Panc1 (cell line): ENCODE results near the gene CFAP53. TPM values are rescaled to one million over a fixed set of nuclear protein-coding genes. Genes with fewer than 3 reads are reported as not detected.

Source experiments
- ATAC-seq: fragments of 200-7000 bp; cut with Tn5 transposase; 2 replicates; pipeline ENCODE4 v1.9.1; 2020; ENCODE audit warnings: mild to moderate bottlenecking, moderate library complexity
- BruUV-seq: library from RNA; stranded (reverse); fragments of 400-500 nt; replicated peaks from 2 replicates; lab custom pipeline; 2021; lab: Mats Ljungman, UMichigan
- CTCF ChIA-PET: fragments of 300-600 bp; sonication (Branson Sonifier 250); formaldehyde crosslinking; loops from one replicate; lab custom pipeline; 2022; ENCODE audit warnings: antibody characterized with exemption; lab: Charles Lee
- POLR2A ChIA-PET: fragments of 300-600 bp; sonication (Branson Sonifier 250); formaldehyde crosslinking; loops from one replicate; lab custom pipeline; 2022; ENCODE audit warnings: antibody characterized with exemption; lab: Charles Lee
- DNase-seq: peaks from one replicate; pipeline ENCODE4 v3.0.0-alpha.2; 2010; ENCODE audit warnings: low read depth, low spot score
- H3K27ac ChIP-seq: 2 replicates; pipeline ENCODE4 v1.5.1; 2011; ENCODE audit warnings: mild to moderate bottlenecking, low read length, inconsistent platforms
- H3K27me3 ChIP-seq: fragments of 200-500 bp; sonication (Bioruptor generic); 2 replicates; pipeline ENCODE4 v1.6.0; 2014; ENCODE audit warnings: low read length, inconsistent platforms; ENCODE audit not compliant: control insufficient read depth, insufficient read depth
- H3K36me3 ChIP-seq: fragments of 200-500 bp; sonication (Bioruptor generic); 2 replicates; pipeline ENCODE4 v1.5.1; 2014; ENCODE audit warnings: inconsistent platforms, mild to moderate bottlenecking, low read length, moderate library complexity; ENCODE audit not compliant: control insufficient read depth, insufficient read depth
- H3K4me1 ChIP-seq: 2 replicates; pipeline ENCODE4 v1.5.1; 2011; ENCODE audit warnings: inconsistent platforms, mild to moderate bottlenecking, low read length, moderate library complexity; ENCODE audit not compliant: control insufficient read depth, insufficient read depth
- H3K4me3 ChIP-seq, 2 experiments: 2 replicates each; pipeline ENCODE4 v1.5.1; 2011 to 2012; ENCODE audit warnings: low read depth in 2 of 2, low read length in 2 of 2, mild to moderate bottlenecking in 2 of 2, inconsistent platforms in 1 of 2, moderate library complexity in 1 of 2
- H3K9me3 ChIP-seq: fragments of 200-500 bp; sonication (Bioruptor generic); 2 replicates; pipeline ENCODE4 v1.5.1; 2014; ENCODE audit warnings: low read depth, mild to moderate bottlenecking, inconsistent platforms, low read length, moderate library complexity; ENCODE audit not compliant: control insufficient read depth, insufficient read depth
- CTCF ChIP-seq: fragments of 450-650 bp; IDR thresholded peaks from 2 replicates; pipeline ENCODE4 v1.5.1; 2017; ENCODE audit warnings: mild to moderate bottlenecking
- POLR2AphosphoS5 ChIP-seq: IDR thresholded peaks from 2 replicates; pipeline ENCODE4 v1.6.1; 2012; ENCODE audit warnings: mild to moderate bottlenecking, low read depth, low read length, moderate library complexity
- REST ChIP-seq, 2 experiments: IDR thresholded peaks; 2 replicates each; pipeline ENCODE4 v1.6.1; 2011 to 2012; ENCODE audit warnings: low read depth in 2 of 2, control low read depth in 1 of 2, low read length in 1 of 2, mild to moderate bottlenecking in 1 of 2, moderate library complexity in 1 of 2; ENCODE audit not compliant: insufficient read depth in 1 of 2
- SIN3A ChIP-seq: IDR thresholded peaks from 2 replicates; pipeline ENCODE4 v1.6.1; 2012; ENCODE audit warnings: low read depth, mild to moderate bottlenecking, low read length, moderate library complexity, borderline replicate concordance; ENCODE audit not compliant: insufficient read depth
- TCF7L2 ChIP-seq: IDR thresholded peaks from 2 replicates; pipeline ENCODE4 v1.6.1; 2011; ENCODE audit warnings: mild to moderate bottlenecking, low read depth, low read length, inconsistent platforms
- in situ Hi-C: cut with HindIII; loops from 2 replicates; pipeline ENCODE4 v1.10.0; 2016; ENCODE audit warnings: low sequenced_read_pairs, low pct_unique_long_range_greater_than_20kb
- intact Hi-C: fragments of 100-400 bp; cut with micrococcal nuclease; formaldehyde crosslinking; loops from one replicate; pipeline ENCODE4 v1.10.0; 2022; ENCODE audit not compliant: unreplicated experiment
- total RNA-seq: library from RNA; stranded (reverse); gene quantifications from one replicate; pipeline ENCODE4 v1.2.1, GENCODE V29; 2021; ENCODE audit not compliant: unreplicated experiment

The CFAP53 gene
- total RNA-seq, 1 experiment from 2014 or later, result 0.23 TPM

- in situ Hi-C loops, result no loop called here
Measured at GRCh38 chr18:50201476-50202018, 64.7 kb downstream of the CFAP53 start.

GRCh38 chr18:50199921-50200320 is 66.4 kb downstream of the CFAP53 start:
- intact Hi-C loops (loop anchor here (10.0 kb wide), 1 partner anchor 185 kb away; no protein-coding TSS in a partner anchor), in situ Hi-C loops (no loop called here)
- H3K27ac ChIP-seq, result no peak overlapping the region
- ChIA-PET CTCF (no interaction called here), POLR2A (no interaction called here)
- no peak overlapping the region for H3K4me3 ChIP-seq
- DNase-seq, result no peak
- peaks cover 9% of the 10 kb centered on the region; the same call in 1 of the 2 replicates for H3K27me3 ChIP-seq
- H3K9me3 ChIP-seq, result no peaks in the 10 kb centered on the region
- TF ChIP-seq REST (IDR thresholded peaks at IDR 0.05; ENCODE audit: insufficient read depth in 1 of 2, low read depth in 2 of 2, low read length in 1 of 2) (no peak), POLR2AphosphoS5 (no peak), CTCF (no peak), TCF7L2 (no peak), SIN3A (no peak)
- no TSS peak for BruUV-seq
- no peaks in the 10 kb centered on the region for H3K4me1 ChIP-seq
- H3K36me3 ChIP-seq, result no peaks in the 10 kb centered on the region
- no peak for ATAC-seq

More at GRCh38 chr18:50201476-50202018, 64.7 kb downstream of the CFAP53 start:
- Histone ChIP-seq H3K36me3 (no peaks in the 10 kb centered on the region), H3K27me3 (peaks cover 5% of the 10 kb centered on the region; the same call in 1 of the 2 replicates), H3K4me3 (no peak overlapping the region), H3K4me1 (no peaks in the 10 kb centered on the region), H3K9me3 (no peaks in the 10 kb centered on the region), H3K27ac (no peak overlapping the region)
- ChIA-PET CTCF (no interaction called here), POLR2A (no interaction called here)
- no TSS peak for BruUV-seq
- no peak for TF ChIP-seq POLR2AphosphoS5
- no peak for TF ChIP-seq REST (IDR thresholded peaks at IDR 0.05; ENCODE audit: insufficient read depth in 1 of 2, low read depth in 2 of 2, low read length in 1 of 2)
- no peak for TF ChIP-seq CTCF
- TF ChIP-seq TCF7L2, result no peak
- intact Hi-C loops, result no loop called here
- DNase-seq, result no peak
- no peak for ATAC-seq
